Mesothelial cell of epicardium (in vitro differentiated cells): ENCODE results near the gene GNPTAB. TPM values are rescaled to one million over a fixed set of nuclear protein-coding genes. Genes with fewer than 3 reads are reported as not detected.

Experiments used
- DNase-seq, 2 experiments: peaks; one replicate each; pipeline ENCODE4 v3.0.0; 2021; ENCODE audit warnings: low spot score in 2 of 2; ENCODE audit not compliant: unreplicated experiment in 2 of 2
- H3K27ac Mint-ChIP-seq: 2 replicates; pipeline ENCODE4 v1.8.0; 2021; ENCODE audit warnings: mixed read lengths
- H3K27me3 Mint-ChIP-seq: 2 replicates; pipeline ENCODE4 v1.8.0; 2021; ENCODE audit warnings: low read depth, mixed read lengths
- H3K36me3 Mint-ChIP-seq: 2 replicates; pipeline ENCODE4 v1.8.0; 2021; ENCODE audit warnings: mixed read lengths
- H3K4me1 Mint-ChIP-seq: 2 replicates; pipeline ENCODE4 v1.8.0; 2021; ENCODE audit warnings: mixed read lengths
- H3K4me3 Mint-ChIP-seq: 2 replicates; pipeline ENCODE4 v1.8.0; 2021; ENCODE audit warnings: mild to moderate bottlenecking, moderate library complexity, mixed read lengths
- H3K9me3 Mint-ChIP-seq: 2 replicates; pipeline ENCODE4 v1.8.0; 2021; ENCODE audit warnings: mixed read lengths
- total RNA-seq: library from RNA; stranded (reverse); gene quantifications from 3 replicates; pipeline ENCODE4 v1.2.1, GENCODE V29; 2021
- TF ChIP-seq, protein P1 (sequence below): fragments of 200-600 bp; sonication (generic); IDR thresholded peaks from one replicate; pipeline ENCODE4 v1.5.0; 2021; ENCODE audit warnings: antibody characterized with exemption; ENCODE audit not compliant: unreplicated experiment

Gene GNPTAB
- total RNA-seq, 1 donor from 2014 or later, result 35.9 TPM

- DNase-seq, result no peak
- Mint-ChIP-seq H3K4me3 (no peak overlapping the region), H3K9me3 (peaks cover 12% of the 10 kb centered on the region), H3K4me1 (peaks cover 4% of the 10 kb centered on the region), H3K27ac (no peak overlapping the region), H3K36me3 (peaks cover 6% of the 10 kb centered on the region), H3K27me3 (no peaks in the 10 kb centered on the region)
- TF ChIP-seq, protein P1, sequence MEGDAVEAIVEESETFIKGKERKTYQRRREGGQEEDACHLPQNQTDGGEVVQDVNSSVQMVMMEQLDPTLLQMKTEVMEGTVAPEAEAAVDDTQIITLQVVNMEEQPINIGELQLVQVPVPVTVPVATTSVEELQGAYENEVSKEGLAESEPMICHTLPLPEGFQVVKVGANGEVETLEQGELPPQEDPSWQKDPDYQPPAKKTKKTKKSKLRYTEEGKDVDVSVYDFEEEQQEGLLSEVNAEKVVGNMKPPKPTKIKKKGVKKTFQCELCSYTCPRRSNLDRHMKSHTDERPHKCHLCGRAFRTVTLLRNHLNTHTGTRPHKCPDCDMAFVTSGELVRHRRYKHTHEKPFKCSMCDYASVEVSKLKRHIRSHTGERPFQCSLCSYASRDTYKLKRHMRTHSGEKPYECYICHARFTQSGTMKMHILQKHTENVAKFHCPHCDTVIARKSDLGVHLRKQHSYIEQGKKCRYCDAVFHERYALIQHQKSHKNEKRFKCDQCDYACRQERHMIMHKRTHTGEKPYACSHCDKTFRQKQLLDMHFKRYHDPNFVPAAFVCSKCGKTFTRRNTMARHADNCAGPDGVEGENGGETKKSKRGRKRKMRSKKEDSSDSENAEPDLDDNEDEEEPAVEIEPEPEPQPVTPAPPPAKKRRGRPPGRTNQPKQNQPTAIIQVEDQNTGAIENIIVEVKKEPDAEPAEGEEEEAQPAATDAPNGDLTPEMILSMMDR, result no peak
Measured at GRCh38 chr12:101713059-101713682, 117.6 kb downstream of the GNPTAB start.

DNA sequence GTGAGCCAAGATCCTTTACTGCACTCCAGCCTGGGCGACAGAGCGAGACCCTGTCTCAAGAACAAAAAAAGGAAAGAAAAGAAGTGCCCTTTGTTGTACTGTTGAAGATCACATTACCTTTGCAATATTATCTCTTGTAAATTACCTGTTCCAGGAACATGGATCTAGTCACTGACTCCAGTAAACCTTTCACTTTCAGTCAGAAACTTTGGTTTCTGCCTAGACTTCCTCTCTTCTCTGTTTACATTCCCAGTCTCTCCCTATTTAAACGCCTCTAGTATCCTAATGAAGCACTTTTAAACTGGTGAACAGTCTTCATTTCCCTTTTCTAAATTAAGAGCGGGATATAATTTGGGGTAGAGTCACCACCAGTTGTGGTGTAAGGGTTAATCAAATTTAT is 120.5 kb downstream of the GNPTAB start:
- Mint-ChIP-seq H3K27me3 (no peaks in the 10 kb centered on the region), H3K4me1 (peaks cover 4% of the 10 kb centered on the region), H3K36me3 (peaks cover 4% of the 10 kb centered on the region), H3K4me3 (no peak overlapping the region), H3K9me3 (peaks cover 12% of the 10 kb centered on the region), H3K27ac (no peak overlapping the region)
- TF ChIP-seq, protein P1, result no peak
- DNase-seq, result no peak

DNA sequence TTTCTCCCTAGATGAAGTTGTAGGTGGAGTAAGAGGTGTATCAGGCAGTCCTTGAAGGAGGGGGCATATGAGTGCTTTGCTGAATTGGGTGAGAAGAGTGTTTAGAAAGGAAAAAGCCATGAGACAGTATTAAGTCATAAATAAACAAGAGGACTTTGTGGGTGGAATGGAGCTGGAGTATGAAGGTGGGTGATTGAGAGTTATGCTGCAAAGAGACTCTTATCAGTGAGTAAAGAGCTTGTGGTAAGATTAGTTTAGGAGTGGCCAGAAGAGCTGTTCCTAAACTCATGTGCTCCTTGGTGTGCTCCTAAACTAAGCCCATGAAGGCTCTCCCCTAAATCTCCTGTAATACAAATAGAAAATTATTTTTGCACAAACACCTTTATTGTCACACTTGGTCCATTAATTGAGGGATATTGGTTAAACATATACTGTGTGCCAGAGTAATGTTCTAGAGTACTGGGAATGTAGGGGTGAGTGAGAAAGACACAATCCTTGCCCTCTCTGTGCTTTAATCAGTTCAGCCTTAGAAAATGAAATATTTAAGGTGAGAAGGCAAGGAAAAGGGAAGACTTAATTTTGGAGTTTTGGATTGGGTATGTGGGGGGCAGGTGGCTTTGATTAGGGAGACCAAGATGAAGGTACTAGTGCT is 123.5 kb downstream of the GNPTAB start:
- Mint-ChIP-seq H3K36me3 (peaks cover 1% of the 10 kb centered on the region), H3K27me3 (no peaks in the 10 kb centered on the region), H3K4me3 (no peak overlapping the region), H3K9me3 (peaks cover 9% of the 10 kb centered on the region), H3K27ac (no peak overlapping the region), H3K4me1 (peaks cover 7% of the 10 kb centered on the region)
- DNase-seq, result no peak
- TF ChIP-seq, protein P1, result no peak

GRCh38 chr12:101706403-101706802 is 124.4 kb downstream of the GNPTAB start:
- Mint-ChIP-seq H3K4me1 (peaks cover 7% of the 10 kb centered on the region), H3K27me3 (no peaks in the 10 kb centered on the region), H3K4me3 (no peak overlapping the region), H3K27ac (no peak overlapping the region), H3K9me3 (peaks cover 7% of the 10 kb centered on the region), H3K36me3 (no peaks in the 10 kb centered on the region)
- no peak for DNase-seq
- TF ChIP-seq, protein P1, result no peak

DNA sequence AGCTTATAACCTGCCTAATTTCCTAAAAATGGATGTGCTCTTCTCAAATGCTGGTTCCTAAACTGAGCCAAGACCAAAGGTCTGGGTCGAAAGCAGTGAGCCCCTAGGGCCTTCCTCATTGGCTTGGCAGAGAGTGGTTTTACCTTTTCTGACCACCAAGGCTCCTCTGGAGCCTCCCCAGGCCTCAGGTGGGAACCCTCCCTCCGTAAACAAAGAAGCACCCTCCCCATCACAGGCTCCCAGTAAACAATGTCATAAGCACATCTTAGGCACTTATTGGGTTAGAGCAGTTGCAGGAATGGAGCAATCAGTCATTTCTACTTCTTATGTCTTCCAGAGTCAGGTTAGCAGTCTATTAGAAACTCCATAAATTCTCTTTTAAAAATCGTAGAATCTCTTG is 127.3 kb downstream of the GNPTAB start:
- H3K4me3 Mint-ChIP-seq, result no peak overlapping the region
- DNase-seq, result no peak
- no peak overlapping the region for H3K27ac Mint-ChIP-seq
- H3K9me3 Mint-ChIP-seq, result no peaks in the 10 kb centered on the region
- H3K4me1 Mint-ChIP-seq, result peaks cover 21% of the 10 kb centered on the region
- no peaks in the 10 kb centered on the region for H3K27me3 Mint-ChIP-seq
- TF ChIP-seq, protein P1, result no peak
- no peaks in the 10 kb centered on the region for H3K36me3 Mint-ChIP-seq
